Body of pancreas (tissue), 4 donors: ENCODE measurements around the gene RAET1L. TPM values are rescaled to one million over a fixed set of nuclear protein-coding genes. Genes with fewer than 3 reads are reported as not detected.
"Not testable (repeated sequence)": the region's sequence is repeated elsewhere in the genome, so short reads cannot be mapped to it uniquely, and the experiment has no call there.

ENCODE experiments used
- ATAC-seq: fragments of 150-250 bp; one replicate; pipeline ENCODE4 v1.9.1; 2016
- DNase-seq, 4 donors: peaks; one replicate each; pipeline ENCODE4 v3.0.0-alpha.2; 2019
- H3K27ac ChIP-seq, 4 donors: fragments of 200-600 bp; sonication (generic); 1 replicate in 3 of 4; 2 replicates in 1 of 4; pipeline versions ENCODE4 v1.5.1 to v1.6.1; 2016 to 2019; ENCODE audit warnings: mild to moderate bottlenecking in 1 of 4, mixed read lengths in 1 of 4, moderate library complexity in 1 of 4
- H3K27me3 ChIP-seq, 2 donors: fragments of 200-600 bp; sonication (generic); one replicate each; pipeline ENCODE4 v1.6.0; 2016; ENCODE audit warnings: mild to moderate bottlenecking in 1 of 2
- H3K36me3 ChIP-seq, 2 donors: fragments of 200-600 bp; sonication (generic); replicated peaks in 1 of 2; 2 replicates each; pipeline ENCODE4 v1.5.1; 2016; ENCODE audit warnings: low read depth in 2 of 2; ENCODE audit not compliant: insufficient read depth in 1 of 2
- H3K4me1 ChIP-seq: fragments of 200-600 bp; sonication (generic); one replicate; pipeline ENCODE4 v1.6.0; 2016
- H3K4me3 ChIP-seq, 2 donors: fragments of 200-600 bp; sonication (generic); 1 replicate in 1 of 2; 2 replicates in 1 of 2; pipeline ENCODE4 v1.5.1; 2016 to 2019
- H3K9me3 ChIP-seq, 3 donors: fragments of 200-600 bp; sonication (generic); 1 replicate in 2 of 3; 2 replicates in 1 of 3; pipeline ENCODE4 v1.5.1; 2016
- CTCF ChIP-seq, 7 experiments: fragments of 450-650 bp in 4 of 7; fragments of 200-600 bp in 3 of 7; sonication (generic) in 3 of 7; IDR thresholded peaks; one replicate each; pipeline ENCODE4 v1.5.1; 2016 to 2019; ENCODE audit warnings: antibody characterized with exemption in 7 of 7
- POLR2A ChIP-seq, 3 donors: fragments of 450-650 bp; IDR thresholded peaks; one replicate each; pipeline ENCODE4 v1.6.1; 2016; ENCODE audit warnings: antibody characterized with exemption in 3 of 3, mild to moderate bottlenecking in 2 of 3
- WGBS, 2 donors: methylation state at CpG; one replicate each; pipeline ENCODE4 v1.1.5; 2017; 5-methylcytosine and 5-hydroxymethylcytosine counted together
- intact Hi-C: fragments of 100-400 bp; cut with DNase I; formaldehyde crosslinking; loops from one replicate; pipeline ENCODE4 v1.15.1; 2023
- total RNA-seq, 2 donors: library from RNA; depleted of rRNA; stranded (reverse); fragments of >200 nt; gene quantifications; one replicate each; pipeline ENCODE4 v1.1.0, GENCODE V29; 2016

RAET1L gene
- total RNA-seq, 2 donors from 2014 or later, result not detected

GRCh38 chr6:149975400-149975799 lies 49.9 kb downstream of the RAET1L start:
- ATAC-seq (no peak), DNase-seq (no peak)
- H3K9me3 ChIP-seq, result no peaks in the 10 kb centered on the region
- H3K27me3 ChIP-seq, result no peaks in the 10 kb centered on the region
- intact Hi-C loops, result no loop called here
- TF ChIP-seq POLR2A (IDR thresholded peaks at IDR 0.05), result no peak
- no peak for TF ChIP-seq CTCF (IDR thresholded peaks at IDR 0.05)
- H3K27ac ChIP-seq, result no peak overlapping the region
- H3K36me3 ChIP-seq, result no peaks in the 10 kb centered on the region
- no peak overlapping the region for H3K4me3 ChIP-seq
- no peaks in the 10 kb centered on the region for H3K4me1 ChIP-seq

DNA sequence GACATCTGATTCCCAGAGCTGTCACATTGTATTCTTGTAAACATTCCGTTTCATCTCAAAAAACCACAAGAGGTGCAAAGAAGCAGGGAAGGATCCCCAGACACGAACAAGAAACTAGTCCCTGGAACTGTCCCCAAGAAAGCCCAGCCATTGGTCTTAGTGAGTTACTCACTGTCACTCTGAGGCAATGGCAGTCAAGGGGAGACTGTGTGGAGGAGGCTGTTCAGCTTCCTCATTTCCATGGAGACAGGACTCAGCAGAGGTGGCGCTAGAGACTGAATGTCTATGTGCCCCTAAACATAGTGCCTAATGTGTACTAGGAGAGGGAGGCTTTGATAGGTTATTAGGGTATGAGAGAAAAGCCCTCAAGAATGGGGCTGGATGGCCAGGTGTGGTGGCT lies 50.5 kb downstream of the RAET1L start:
- 26 to 31% methylated on average over 3 of the region's 3 CpGs for WGBS, 2 donors
- Histone ChIP-seq H3K27ac (no peak overlapping the region), H3K9me3 (no peaks in the 10 kb centered on the region), H3K4me3 (no peak overlapping the region), H3K36me3 (no peaks in the 10 kb centered on the region), H3K4me1 (no peaks in the 10 kb centered on the region), H3K27me3 (no peaks in the 10 kb centered on the region)
- DNase-seq (no peak), ATAC-seq (no peak)
- TF ChIP-seq POLR2A (IDR thresholded peaks at IDR 0.05), result no peak
- no peak for TF ChIP-seq CTCF (IDR thresholded peaks at IDR 0.05)
- intact Hi-C loops, result no loop called here

- intact Hi-C loops, H3K4me3 ChIP-seq, H3K4me1 ChIP-seq, ATAC-seq, H3K36me3 ChIP-seq, DNase-seq, H3K9me3 ChIP-seq, H3K27ac ChIP-seq, H3K27me3 ChIP-seq: not testable (repeated sequence)
- 41 to 65% methylated on average over 6 of the region's 6 CpGs for WGBS, 2 donors
These were observed 50.9 kb downstream of the RAET1L start for GRCh38 chr6:149974394-149974793.

- peaks cover 8% of the 10 kb centered on the region for H3K4me1 ChIP-seq
- TF ChIP-seq CTCF (IDR thresholded peaks at IDR 0.05), result no peak
- TF ChIP-seq POLR2A (IDR thresholded peaks at IDR 0.05), result no peak
- ATAC-seq (no peak), DNase-seq (no peak)
- no peaks in the 10 kb centered on the region for H3K36me3 ChIP-seq
- intact Hi-C loops, result no loop called here
- peaks cover 2 to 10% of the 10 kb centered on the region in 2 donors for H3K27me3 ChIP-seq
- H3K4me3 ChIP-seq, result no peak overlapping the region
- H3K9me3 ChIP-seq, result no peaks in the 10 kb centered on the region
- no peak overlapping the region for H3K27ac ChIP-seq
- WGBS, 2 donors, result 66 to 75% methylated on average over 2 of the region's 2 CpGs
These were observed 55.7 kb downstream of the RAET1L start for GRCh38 chr6:149969635-149970034.

DNA sequence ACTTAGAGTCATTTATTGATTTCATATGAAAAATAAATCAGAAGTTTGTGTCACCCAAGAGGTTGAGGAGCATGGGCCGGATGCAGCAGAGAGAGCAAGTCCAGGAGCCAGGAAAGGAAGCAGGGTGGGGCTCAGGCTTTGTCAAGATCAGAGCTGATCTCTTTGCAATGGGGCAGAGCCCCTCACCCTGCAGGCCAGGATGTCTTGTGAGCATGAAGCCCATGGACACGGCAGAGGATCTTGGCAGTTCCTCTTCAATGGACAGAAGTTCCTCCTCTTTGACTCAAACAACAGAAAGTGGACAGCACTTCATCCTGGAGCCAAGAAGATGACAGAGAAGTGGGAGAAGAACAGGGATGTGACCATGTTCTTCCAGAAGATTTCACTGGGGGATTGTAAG lies 56.4 kb downstream of the RAET1L start:
- Histone ChIP-seq H3K27me3 (peaks cover 6 to 16% of the 10 kb centered on the region in 2 donors), H3K4me1 (peaks cover 15% of the 10 kb centered on the region)
- H3K27ac ChIP-seq, ATAC-seq, H3K4me3 ChIP-seq, DNase-seq, H3K36me3 ChIP-seq, H3K9me3 ChIP-seq, intact Hi-C loops: not testable (repeated sequence)
- 79 to 95% methylated on average over 2 of the region's 2 CpGs for WGBS, 2 donors

Other genes starting within 250 kb of the RAET1L start
- gene LRP11, start 161.2 kb downstream of the RAET1L start, total RNA-seq, result 10 to 100 TPM; 21.0 to 28.0 TPM
- gene RAET1E, start 127.4 kb downstream of the RAET1L start, total RNA-seq, result not detected
- not detected for gene RAET1G, start 102.4 kb downstream of the RAET1L start, total RNA-seq
- gene ULBP2, start 83.5 kb downstream of the RAET1L start, total RNA-seq, result under 1 TPM in 1 of 2 donors, not detected in 1; 0.26 TPM
- gene ULBP1, start 61.6 kb downstream of the RAET1L start, total RNA-seq, result not detected
- under 1 TPM in 1 of 2 donors, not detected in 1; 0.78 TPM for gene ULBP3, start 43.6 kb upstream of the RAET1L start, total RNA-seq
- gene PPP1R14C, start 117.5 kb upstream of the RAET1L start, total RNA-seq, result under 1 TPM; 0.26 to 0.33 TPM